ENCODE measurements around the gene EML3.

The EML3 gene

GRCh38 chr11:62556875-62557631 is 55.5 kb downstream of the EML3 start:
- Mint-ChIP-seq H3K4me3 (peak overlapping the region; percentile 80 to 87), H3K9me3 (no peaks in the 10 kb centered on the region), H3K27ac (peak overlapping the region; percentile 87 to 97), H3K27me3 (no peaks in the 10 kb centered on the region), H3K4me1 (peaks cover 100% of the 10 kb centered on the region)
- DNase-seq (peak in 1 of 2 donors; percentile 87), ATAC-seq (peak; percentile 64)

- H3K4me1 Mint-ChIP-seq = peaks cover 100% of the 10 kb centered on the region
- ATAC-seq = peak; percentile 81
- H3K4me3 Mint-ChIP-seq = peak overlapping the region; percentile 80 to 87
- H3K9me3 Mint-ChIP-seq = no peaks in the 10 kb centered on the region
- peak; percentile 88 to 95 for DNase-seq
- H3K27ac Mint-ChIP-seq = peak overlapping the region; percentile 87 to 97
- H3K27me3 Mint-ChIP-seq = no peaks in the 10 kb centered on the region
Measured at GRCh38 chr11:62556108-62556874, 56.3 kb downstream of the EML3 start.

GRCh38 chr11:62555464-62556107 is 57.0 kb downstream of the EML3 start:
- H3K9me3 Mint-ChIP-seq = no peaks in the 10 kb centered on the region
- DNase-seq = peak; percentile 67 to 80

GRCh38 chr11:62554387-62555167 is 58.0 kb downstream of the EML3 start:
- DNase-seq (no peak), ATAC-seq (no peak)
- no peaks in the 10 kb centered on the region for H3K27me3 Mint-ChIP-seq
- H3K9me3 Mint-ChIP-seq = no peaks in the 10 kb centered on the region
- H3K4me3 Mint-ChIP-seq = peak overlapping the region; percentile 25 to 33
- H3K27ac Mint-ChIP-seq = peak overlapping the region; percentile 87 to 97
- peaks cover 100% of the 10 kb centered on the region for H3K4me1 Mint-ChIP-seq

More at GRCh38 chr11:62555464-62556107, 57.0 kb downstream of the EML3 start:
- Mint-ChIP-seq H3K4me1 (peaks cover 100% of the 10 kb centered on the region), H3K27me3 (no peaks in the 10 kb centered on the region), H3K4me3 (peak overlapping the region; percentile 80 to 87), H3K27ac (peak overlapping the region; percentile 87 to 97)
- peak; percentile 43 for ATAC-seq

GRCh38 chr11:62553839-62554361 is 58.7 kb downstream of the EML3 start:
- Mint-ChIP-seq H3K27me3 (peaks cover under 1% of the 10 kb centered on the region), H3K9me3 (no peaks in the 10 kb centered on the region), H3K27ac (peak overlapping the region; percentile 87 to 97), H3K4me1 (peaks cover 100% of the 10 kb centered on the region), H3K4me3 (peak overlapping the region; percentile 53 to 58)
- DNase-seq (no peak), ATAC-seq (no peak)

- DNase-seq = peak in 1 of 2 donors; percentile 51
- Mint-ChIP-seq H3K4me1 (peaks cover 97% of the 10 kb centered on the region), H3K27me3 (peaks cover 7% of the 10 kb centered on the region), H3K27ac (peak overlapping the region; percentile 81 to 94), H3K4me3 (peak overlapping the region; percentile 58 to 62), H3K9me3 (no peaks in the 10 kb centered on the region)
- no peak for ATAC-seq
Measured at GRCh38 chr11:62553080-62553838, 59.3 kb downstream of the EML3 start.

- Mint-ChIP-seq H3K4me1 (peaks cover 97% of the 10 kb centered on the region), H3K27me3 (peaks cover 14% of the 10 kb centered on the region), H3K4me3 (peak overlapping the region; percentile 62 to 65), H3K27ac (peak overlapping the region; percentile 94), H3K9me3 (no peaks in the 10 kb centered on the region)
- DNase-seq (no peak), ATAC-seq (no peak)
Measured at GRCh38 chr11:62552485-62553079, 60.0 kb downstream of the EML3 start.
